Inflammatory macrophage treated with lipopolysaccharide for 1 hour (primary cell): ENCODE results near the gene ROR1.
"Not testable (repeated sequence)": the region's sequence is repeated elsewhere in the genome, so short reads cannot be mapped to it uniquely, and the experiment has no call there.

Experiments
- DNase-seq, 2 donors: peaks; one replicate each; pipeline ENCODE4 v3.0.0-alpha.2; 2020 to 2022

The ROR1 gene

GRCh38 chr1:63759778-63760177 is 14.0 kb upstream of the ROR1 start:
- no peak for DNase-seq

- no peak for DNase-seq
Observed at GRCh38 chr1:63770381-63770780, 3.4 kb upstream of the ROR1 start.

GRCh38 chr1:63772201-63772600 is 1.6 kb upstream of the ROR1 start:
- DNase-seq: no peak

GRCh38 chr1:63772876-63773275 is 941 bp upstream of the ROR1 start:
- no peak for DNase-seq

GRCh38 chr1:63773496-63773814 is 362 bp upstream of the ROR1 start:
- no peak for DNase-seq

GRCh38 chr1:63774617-63775417 is 1.0 kb downstream of the ROR1 start:
- no peak for DNase-seq

- DNase-seq: no peak
Observed at GRCh38 chr1:63775418-63776127, 1.8 kb downstream of the ROR1 start.

GRCh38 chr1:63777286-63777685 is 3.5 kb downstream of the ROR1 start:
- DNase-seq: no peak

GRCh38 chr1:63777965-63778880 is 4.4 kb downstream of the ROR1 start:
- DNase-seq: no peak

- DNase-seq: no peak
Observed at GRCh38 chr1:63779338-63780211, 5.8 kb downstream of the ROR1 start.

GRCh38 chr1:63780565-63780964 is 6.7 kb downstream of the ROR1 start:
- DNase-seq: no peak

- DNase-seq: no peak
Observed at GRCh38 chr1:63782982-63783381, 9.2 kb downstream of the ROR1 start.

- DNase-seq: no peak
Observed at GRCh38 chr1:63784083-63784482, 10.3 kb downstream of the ROR1 start.

GRCh38 chr1:63784489-63785390 is 10.9 kb downstream of the ROR1 start:
- DNase-seq: no peak

GRCh38 chr1:63787270-63787669 is 13.5 kb downstream of the ROR1 start:
- not testable (repeated sequence) for DNase-seq

GRCh38 chr1:63787875-63788274 is 14.1 kb downstream of the ROR1 start:
- DNase-seq: no peak

GRCh38 chr1:63789856-63790605 is 16.2 kb downstream of the ROR1 start:
- no peak for DNase-seq

GRCh38 chr1:63790989-63791388 is 17.2 kb downstream of the ROR1 start:
- no peak for DNase-seq

GRCh38 chr1:63792152-63792551 is 18.3 kb downstream of the ROR1 start:
- DNase-seq: no peak

GRCh38 chr1:63793741-63794240 is 20.0 kb downstream of the ROR1 start:
- no peak for DNase-seq
